Measurements from ENCODE around the gene MTMR3. TPM values are rescaled to one million over a fixed set of nuclear protein-coding genes. Genes with fewer than 3 reads are reported as not detected.

Gene MTMR3
- total and polyA plus RNA-seq, 9 donors, result 21.4 to 66.2 (median 47.8) TPM

GRCh38 chr22:30023099-30023660 lies 140.2 kb downstream of the MTMR3 start:
- H3K4me3 ChIP-seq, result no peak overlapping the region
- H3K27me3 ChIP-seq, result no peaks in the 10 kb centered on the region
- no peaks in the 10 kb centered on the region for H3K36me3 ChIP-seq
- no peak overlapping the region for H3K27ac ChIP-seq
- no peaks in the 10 kb centered on the region for H3K9me3 ChIP-seq
- 69 to 76% (median 75%) methylated on average over 4 of the region's 4 CpGs for WGBS, 3 donors
- no peak for TF ChIP-seq EP300 (IDR thresholded peaks at IDR 0.05)
- TF ChIP-seq POLR2A (IDR thresholded peaks at IDR 0.05), result no peak
- TF ChIP-seq CTCF (IDR thresholded peaks at IDR 0.05), result no peak
- no peak for DNase-seq
- intact Hi-C loops (cut with DNase I), result no loop called here
- peaks cover 4% of the 10 kb centered on the region for H3K4me1 ChIP-seq (ENCODE audit: insufficient read depth)

- intact Hi-C loops (cut with DNase I), result no loop called here
- Histone ChIP-seq H3K4me3 (no peak overlapping the region), H3K27me3 (no peaks in the 10 kb centered on the region), H3K4me1 (ENCODE audit: insufficient read depth) (peaks cover 4% of the 10 kb centered on the region), H3K9me3 (no peaks in the 10 kb centered on the region), H3K27ac (no peak overlapping the region), H3K36me3 (no peaks in the 10 kb centered on the region)
- no peak for DNase-seq
- WGBS, 3 donors, result 87 to 97% (median 93%) methylated on average over 5 of the region's 5 CpGs
- no peak for TF ChIP-seq EP300 (IDR thresholded peaks at IDR 0.05)
- TF ChIP-seq POLR2A (IDR thresholded peaks at IDR 0.05), result no peak
- no peak for TF ChIP-seq CTCF (IDR thresholded peaks at IDR 0.05)
Measured at GRCh38 chr22:30024231-30024630, 141.3 kb downstream of the MTMR3 start.

- Histone ChIP-seq H3K9me3 (no peaks in the 10 kb centered on the region), H3K4me1 (ENCODE audit: insufficient read depth) (peaks cover 4% of the 10 kb centered on the region), H3K4me3 (no peak overlapping the region), H3K36me3 (no peaks in the 10 kb centered on the region), H3K27ac (no peak overlapping the region), H3K27me3 (no peaks in the 10 kb centered on the region)
- intact Hi-C loops (cut with DNase I), result no loop called here
- no peak for DNase-seq
- no peak for TF ChIP-seq EP300 (IDR thresholded peaks at IDR 0.05)
- no peak for TF ChIP-seq POLR2A (IDR thresholded peaks at IDR 0.05)
- TF ChIP-seq CTCF (IDR thresholded peaks at IDR 0.05), result no peak
- 65 to 72% (median 65%) methylated on average over 3 of the region's 3 CpGs for WGBS, 3 donors
Measured at GRCh38 chr22:30025221-30025620, 142.2 kb downstream of the MTMR3 start.

GRCh38 chr22:30026756-30027155 lies 143.8 kb downstream of the MTMR3 start:
- H3K27ac ChIP-seq, result no peak overlapping the region
- intact Hi-C loops (cut with DNase I), result no loop called here
- WGBS, 3 donors, result 93 to 98% (median 97%) methylated on average over 2 of the region's 2 CpGs
- peaks cover 8% of the 10 kb centered on the region for H3K4me1 ChIP-seq (ENCODE audit: insufficient read depth)
- no peaks in the 10 kb centered on the region for H3K9me3 ChIP-seq
- no peaks in the 10 kb centered on the region for H3K27me3 ChIP-seq
- H3K36me3 ChIP-seq, result no peaks in the 10 kb centered on the region
- DNase-seq, result no peak
- TF ChIP-seq POLR2A (IDR thresholded peaks at IDR 0.05), result no peak
- TF ChIP-seq CTCF (IDR thresholded peaks at IDR 0.05), result no peak
- no peak for TF ChIP-seq EP300 (IDR thresholded peaks at IDR 0.05)
- H3K4me3 ChIP-seq, result no peak overlapping the region
